A549 (cell line): ENCODE data around the gene TAF1D.

Experiments
- CTCF ChIP-seq: fragments of >200 bp; sonication (Bioruptor Twin); formaldehyde crosslinking; IDR thresholded peaks from 3 replicates; pipeline ENCODE4 v1.5.1; 2016
- HOXB5 ChIP-seq: fragments of 250-450 bp; sonication (Bioruptor Pico); IDR thresholded peaks from 2 replicates; pipeline ENCODE4 v1.5.0; 2020; ENCODE audit warnings: mild to moderate bottlenecking, moderate library complexity
- POLR2A ChIP-seq: IDR thresholded peaks from 2 replicates; pipeline ENCODE4 v1.6.1; 2012; ENCODE audit warnings: mild to moderate bottlenecking, low read length

- TF ChIP-seq HOXB5 (CRISPR knock-in tag) (no peak), POLR2A (no peak), CTCF (no peak)
Measured at GRCh38 chr11:93783765-93784144, 42.5 kb upstream of the TAF1D start.
